MM.1S (cell line): Measurements from ENCODE around the gene TIMP1.

Experiments
- DNase-seq: peaks from one replicate; pipeline ENCODE4 v3.0.0-alpha.2; 2015
- H2AFZ ChIP-seq: fragments of 300-600 bp; sonication (generic); 2 replicates; pipeline ENCODE4 v1.6.0; 2016; ENCODE audit warnings: antibody characterized with exemption, low read length
- H3F3A ChIP-seq: fragments of 300-600 bp; sonication (generic); 2 replicates; pipeline ENCODE4 v1.6.1; 2016; ENCODE audit warnings: mild to moderate bottlenecking, antibody characterized with exemption, low read length, moderate library complexity, mixed read lengths; ENCODE audit not compliant: insufficient read depth
- H3K27ac ChIP-seq: fragments of 300-600 bp; sonication (generic); 2 replicates; pipeline ENCODE4 v1.5.1; 2016; ENCODE audit warnings: mild to moderate bottlenecking, low read length
- H3K27me3 ChIP-seq: fragments of 300-600 bp; sonication (generic); replicated peaks from 2 replicates; pipeline ENCODE4 v1.6.0; 2016; ENCODE audit warnings: low read length; ENCODE audit not compliant: insufficient read depth
- H3K36me3 ChIP-seq: fragments of 300-600 bp; sonication (generic); replicated peaks from 2 replicates; pipeline ENCODE4 v1.6.1; 2016; ENCODE audit warnings: mild to moderate bottlenecking, low read length, mixed read lengths; ENCODE audit not compliant: insufficient read depth
- H3K4me1 ChIP-seq: fragments of 300-600 bp; sonication (generic); 2 replicates; pipeline ENCODE4 v1.6.1; 2016; ENCODE audit warnings: low read length, mixed read lengths
- H3K4me2 ChIP-seq: fragments of 300-600 bp; sonication (generic); 2 replicates; pipeline ENCODE4 v1.6.0; 2016; ENCODE audit warnings: low read depth, low read length
- H3K4me3 ChIP-seq: fragments of 300-600 bp; sonication (generic); 2 replicates; pipeline ENCODE4 v1.5.1; 2016; ENCODE audit warnings: low read length, mixed read lengths
- H3K79me2 ChIP-seq: fragments of 300-600 bp; sonication (generic); 2 replicates; pipeline ENCODE4 v1.6.1; 2016; ENCODE audit warnings: mixed run types, low read length, mixed read lengths
- H3K9ac ChIP-seq: fragments of 300-600 bp; sonication (generic); 2 replicates; pipeline ENCODE4 v1.6.1; 2016; ENCODE audit warnings: low read length, mixed read lengths
- H3K9me2 ChIP-seq: fragments of 300-600 bp; sonication (generic); replicated peaks from 2 replicates; pipeline ENCODE4 v1.6.1; 2016; ENCODE audit warnings: mild to moderate bottlenecking, low read length, mixed read lengths; ENCODE audit not compliant: insufficient read depth
- H3K9me3 ChIP-seq: fragments of 300-600 bp; sonication (generic); replicated peaks from 2 replicates; pipeline ENCODE4 v1.6.1; 2016; ENCODE audit warnings: mild to moderate bottlenecking, low read length, mixed read lengths; ENCODE audit not compliant: insufficient read depth
- H4K20me1 ChIP-seq: fragments of 300-600 bp; sonication (generic); 2 replicates; pipeline ENCODE4 v1.6.1; 2016; ENCODE audit warnings: mild to moderate bottlenecking, low read length, moderate library complexity, mixed read lengths; ENCODE audit not compliant: insufficient read depth
- EZH2 ChIP-seq: fragments of 300-600 bp; sonication (generic); optimal IDR thresholded peaks from 2 replicates; pipeline ENCODE3; 2017; ENCODE audit warnings: low read depth, mild to moderate bottlenecking, antibody characterized with exemption, low read length, mixed read lengths
- EZH2phosphoT487 ChIP-seq: fragments of 300-600 bp; sonication (generic); IDR thresholded peaks from 2 replicates; pipeline ENCODE4 v1.6.1; 2018; ENCODE audit warnings: antibody characterized with exemption, low read length
- TF ChIP-seq, protein P1 (sequence below): fragments of 300-600 bp; sonication (generic); IDR thresholded peaks from 2 replicates; pipeline ENCODE4 v1.5.1; 2016; ENCODE audit warnings: antibody characterized with exemption, low read length, mixed read lengths

The TIMP1 gene

GRCh38 chrX:47584714-47585113 is 2.5 kb downstream of the TIMP1 start:
- H3K4me1 ChIP-seq, result 0 out of 2 replicates have a peak, but pooled peaks cover 5% of the 10 kb centered on the region
- TF ChIP-seq EZH2, result no peak
- TF ChIP-seq, protein P1, sequence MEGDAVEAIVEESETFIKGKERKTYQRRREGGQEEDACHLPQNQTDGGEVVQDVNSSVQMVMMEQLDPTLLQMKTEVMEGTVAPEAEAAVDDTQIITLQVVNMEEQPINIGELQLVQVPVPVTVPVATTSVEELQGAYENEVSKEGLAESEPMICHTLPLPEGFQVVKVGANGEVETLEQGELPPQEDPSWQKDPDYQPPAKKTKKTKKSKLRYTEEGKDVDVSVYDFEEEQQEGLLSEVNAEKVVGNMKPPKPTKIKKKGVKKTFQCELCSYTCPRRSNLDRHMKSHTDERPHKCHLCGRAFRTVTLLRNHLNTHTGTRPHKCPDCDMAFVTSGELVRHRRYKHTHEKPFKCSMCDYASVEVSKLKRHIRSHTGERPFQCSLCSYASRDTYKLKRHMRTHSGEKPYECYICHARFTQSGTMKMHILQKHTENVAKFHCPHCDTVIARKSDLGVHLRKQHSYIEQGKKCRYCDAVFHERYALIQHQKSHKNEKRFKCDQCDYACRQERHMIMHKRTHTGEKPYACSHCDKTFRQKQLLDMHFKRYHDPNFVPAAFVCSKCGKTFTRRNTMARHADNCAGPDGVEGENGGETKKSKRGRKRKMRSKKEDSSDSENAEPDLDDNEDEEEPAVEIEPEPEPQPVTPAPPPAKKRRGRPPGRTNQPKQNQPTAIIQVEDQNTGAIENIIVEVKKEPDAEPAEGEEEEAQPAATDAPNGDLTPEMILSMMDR, result no peak
- no peak for TF ChIP-seq EZH2phosphoT487
- H3K36me3 ChIP-seq, result no peaks in the 10 kb centered on the region
- H4K20me1 ChIP-seq, result no peaks in the 10 kb centered on the region
- no peaks in the 10 kb centered on the region for H3K27me3 ChIP-seq
- no peak overlapping the region for H3K27ac ChIP-seq
- H3K4me2 ChIP-seq, result no peak overlapping the region
- no peaks in the 10 kb centered on the region for H3K9me2 ChIP-seq
- H3F3A ChIP-seq, result no peaks in the 10 kb centered on the region
- H3K9ac ChIP-seq, result no peak overlapping the region
- H3K9me3 ChIP-seq, result no peaks in the 10 kb centered on the region
- no peaks in the 10 kb centered on the region for H3K79me2 ChIP-seq
- H2AFZ ChIP-seq, result no peak overlapping the region
- DNase-seq, result no peak
- H3K4me3 ChIP-seq, result no peak overlapping the region

- H3K4me3 ChIP-seq, result no peak overlapping the region
- 0 out of 2 replicates have a peak, but pooled peaks cover 5% of the 10 kb centered on the region for H3K4me1 ChIP-seq
- H3K27me3 ChIP-seq, result no peaks in the 10 kb centered on the region
- H2AFZ ChIP-seq, result no peak overlapping the region
- H3K27ac ChIP-seq, result no peak overlapping the region
- no peaks in the 10 kb centered on the region for H4K20me1 ChIP-seq
- no peaks in the 10 kb centered on the region for H3K79me2 ChIP-seq
- no peak for TF ChIP-seq EZH2phosphoT487
- TF ChIP-seq, protein P1, result no peak
- TF ChIP-seq EZH2, result no peak
- no peaks in the 10 kb centered on the region for H3F3A ChIP-seq
- H3K9me2 ChIP-seq, result no peaks in the 10 kb centered on the region
- no peak overlapping the region for H3K4me2 ChIP-seq
- H3K9me3 ChIP-seq, result no peaks in the 10 kb centered on the region
- H3K36me3 ChIP-seq, result no peaks in the 10 kb centered on the region
- H3K9ac ChIP-seq, result no peak overlapping the region
- no peak for DNase-seq
Observed at GRCh38 chrX:47585273-47585672, 3.0 kb downstream of the TIMP1 start.

DNA sequence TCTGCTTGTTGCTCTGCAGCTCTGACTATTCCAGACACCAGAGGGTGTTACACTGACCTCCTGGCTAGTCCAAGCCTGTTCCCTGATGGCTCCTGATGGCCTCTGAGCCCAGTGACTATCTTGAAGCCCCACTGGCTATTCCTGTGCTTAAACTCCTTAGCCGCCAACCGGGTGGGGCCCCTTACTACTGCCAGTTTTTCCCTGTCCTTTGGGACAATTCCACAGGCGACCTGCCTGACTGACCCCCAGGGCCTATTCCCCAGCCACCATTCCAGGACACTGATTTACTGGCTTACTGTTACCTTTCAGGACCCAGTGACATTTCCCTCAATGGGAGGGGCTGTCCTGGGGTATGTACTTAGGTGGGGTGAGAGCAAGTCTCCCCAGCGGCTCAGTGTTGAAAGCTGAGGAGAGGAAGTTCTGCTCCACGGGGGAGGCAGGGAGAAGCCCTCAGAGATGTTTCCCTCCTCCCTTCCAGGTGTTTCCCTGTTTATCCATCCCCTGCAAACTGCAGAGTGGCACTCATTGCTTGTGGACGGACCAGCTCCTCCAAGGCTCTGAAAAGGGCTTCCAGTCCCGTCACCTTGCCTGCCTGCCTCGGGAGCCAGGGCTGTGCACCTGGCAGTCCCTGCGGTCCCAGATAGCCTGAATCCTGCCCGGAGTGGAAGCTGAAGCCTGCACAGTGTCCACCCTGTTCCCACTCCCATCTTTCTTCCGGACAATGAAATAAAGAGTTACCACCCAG is 4.0 kb downstream of the TIMP1 start:
- H4K20me1 ChIP-seq, result no peaks in the 10 kb centered on the region
- no peaks in the 10 kb centered on the region for H3K79me2 ChIP-seq
- H3K9me2 ChIP-seq, result no peaks in the 10 kb centered on the region
- H3K27me3 ChIP-seq, result no peaks in the 10 kb centered on the region
- no peak overlapping the region for H2AFZ ChIP-seq
- H3K4me3 ChIP-seq, result no peak overlapping the region
- H3K27ac ChIP-seq, result no peak overlapping the region
- TF ChIP-seq EZH2, result no peak
- no peak for TF ChIP-seq EZH2phosphoT487
- TF ChIP-seq, protein P1, result no peak
- H3K4me1 ChIP-seq, result 0 out of 2 replicates have a peak, but pooled peaks cover 5% of the 10 kb centered on the region
- no peaks in the 10 kb centered on the region for H3K9me3 ChIP-seq
- no peaks in the 10 kb centered on the region for H3K36me3 ChIP-seq
- H3K4me2 ChIP-seq, result no peak overlapping the region
- H3F3A ChIP-seq, result no peaks in the 10 kb centered on the region
- DNase-seq, result no peak
- H3K9ac ChIP-seq, result no peak overlapping the region
